GM23248 (cell line): ENCODE measurements around the gene TEX264.

Experiments
- EZH2 ChIP-seq: fragments of 200-600 bp; sonication (generic); IDR thresholded peaks from 2 replicates; pipeline ENCODE4 v1.6.1; 2018; ENCODE audit warnings: antibody characterized with exemption, mild to moderate bottlenecking; ENCODE audit not compliant: insufficient read depth, poor library complexity, severe bottlenecking
- EZH2phosphoT487 ChIP-seq: fragments of 200-600 bp; sonication (generic); IDR thresholded peaks from 2 replicates; pipeline ENCODE4 v1.6.1; 2018; ENCODE audit warnings: antibody characterized with exemption, moderate library complexity, mild to moderate bottlenecking, low read depth; ENCODE audit not compliant: insufficient read depth

DNA sequence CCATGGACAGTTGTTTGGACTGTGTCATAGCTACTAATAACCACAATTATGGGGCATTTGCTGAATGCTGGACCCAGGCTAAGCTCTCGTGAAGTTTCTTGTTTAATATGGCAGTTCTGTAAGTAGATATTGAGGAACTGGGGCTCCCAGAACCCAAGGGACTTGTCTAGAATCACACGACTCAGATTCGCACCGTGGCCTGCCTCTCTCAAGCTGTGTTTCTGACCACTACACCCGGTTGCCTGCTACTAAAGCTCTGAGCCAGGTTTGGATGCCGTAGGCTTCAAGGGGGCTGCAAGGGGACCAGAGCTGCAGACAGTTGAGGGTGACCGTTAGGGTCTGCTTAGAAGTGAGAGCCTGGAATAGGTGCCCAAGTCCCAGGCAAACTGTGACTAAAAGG lies 11.5 kb downstream of the TEX264 start:
- TF ChIP-seq EZH2 (no peak), EZH2phosphoT487 (no peak)
